ENCODE measurements around the gene PRF1. TPM values are rescaled to one million over a fixed set of nuclear protein-coding genes. Genes with fewer than 3 reads are reported as not detected.
A peak's percentile ranks its signal among the peaks of the same experiment; 100 is the strongest.

The PRF1 gene
- total and polyA plus RNA-seq, 2 donors (not counting 1 experiment from before 2014, with no cell fraction given) = 1.0 to 1.9 TPM

DNA sequence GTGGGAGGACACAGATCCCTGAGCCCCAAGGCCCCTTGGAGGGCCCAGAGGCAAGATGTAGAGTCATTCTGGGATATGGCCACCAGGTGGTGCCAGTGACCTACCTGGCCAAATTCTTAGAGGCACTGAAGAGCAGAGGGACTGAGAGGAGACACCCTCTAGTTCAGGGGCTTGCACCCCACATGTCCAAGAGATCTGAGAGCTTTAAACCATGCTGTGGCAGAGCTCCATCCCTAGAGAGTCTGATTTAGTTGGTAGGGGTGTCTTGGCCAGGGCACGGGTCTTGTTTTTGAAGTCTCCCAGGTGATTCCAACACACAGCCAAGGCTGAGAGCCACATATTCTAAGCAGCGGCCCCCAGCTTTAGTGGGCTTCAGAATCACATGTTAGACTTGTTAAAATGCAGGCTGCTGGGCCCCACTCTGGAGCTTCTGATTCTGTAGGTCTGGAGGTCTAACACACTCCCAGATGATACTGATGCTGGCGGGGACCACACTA lies 52.5 kb downstream of the PRF1 start:
- no peak overlapping the region for H3K9ac ChIP-seq (ENCODE audit: low read length)
- no peak overlapping the region for H3K27ac Mint-ChIP-seq

DNA sequence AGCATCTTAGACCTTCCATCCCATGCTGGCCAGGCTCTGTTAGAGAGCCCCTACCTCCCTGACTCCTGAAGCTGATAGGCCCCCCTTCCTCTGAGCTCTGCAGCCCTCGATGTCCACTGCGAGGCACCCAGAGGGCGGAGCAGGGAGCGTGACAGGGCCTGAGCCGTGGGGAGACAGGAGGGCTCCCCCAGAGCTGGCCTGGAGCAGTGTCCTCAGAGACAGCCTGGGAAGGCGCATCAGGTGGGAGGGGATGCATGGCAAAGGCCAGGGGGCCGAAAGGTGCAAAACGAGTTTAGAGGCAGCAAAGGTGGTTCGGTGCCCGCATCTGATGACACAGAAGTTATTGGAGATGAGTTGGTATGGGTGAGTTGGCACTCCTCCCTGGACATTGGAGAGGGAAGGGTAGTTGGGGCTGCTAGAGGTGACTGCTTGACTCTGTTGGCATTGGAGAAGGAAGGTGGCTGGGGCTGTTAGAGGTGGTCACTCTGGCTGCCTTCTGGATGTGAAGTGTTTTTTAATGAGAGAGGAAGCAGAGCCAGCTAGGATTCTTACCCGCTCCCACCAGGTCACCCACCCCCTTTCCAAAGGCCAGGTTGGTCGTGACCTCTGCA lies 53.1 kb downstream of the PRF1 start:
- peaks cover 0 to 5% of the 10 kb centered on the region in 2 experiments for H3K36me3 ChIP-seq (replicated peaks in 1 of 2; ENCODE audit: control extremely low read depth in 1 of 2, control insufficient read depth in 1 of 2, extremely low read depth in 1 of 2, insufficient read depth in 2 of 2, low read length in 1 of 2)
- ATAC-seq (ENCODE audit: low read depth) = no peak

More for the DNA sequence above, 52.5 kb downstream of the PRF1 start:
- ATAC-seq (ENCODE audit: low read depth) (peak; percentile 70), DNase-seq (peak; percentile 76)
- TF ChIP-seq EZH2 (IDR thresholded peaks at IDR 0.05; ENCODE audit: borderline replicate concordance, insufficient read depth, low read depth, low read length, poor library complexity, severe bottlenecking) = no peak
- TF ChIP-seq, protein P1, sequence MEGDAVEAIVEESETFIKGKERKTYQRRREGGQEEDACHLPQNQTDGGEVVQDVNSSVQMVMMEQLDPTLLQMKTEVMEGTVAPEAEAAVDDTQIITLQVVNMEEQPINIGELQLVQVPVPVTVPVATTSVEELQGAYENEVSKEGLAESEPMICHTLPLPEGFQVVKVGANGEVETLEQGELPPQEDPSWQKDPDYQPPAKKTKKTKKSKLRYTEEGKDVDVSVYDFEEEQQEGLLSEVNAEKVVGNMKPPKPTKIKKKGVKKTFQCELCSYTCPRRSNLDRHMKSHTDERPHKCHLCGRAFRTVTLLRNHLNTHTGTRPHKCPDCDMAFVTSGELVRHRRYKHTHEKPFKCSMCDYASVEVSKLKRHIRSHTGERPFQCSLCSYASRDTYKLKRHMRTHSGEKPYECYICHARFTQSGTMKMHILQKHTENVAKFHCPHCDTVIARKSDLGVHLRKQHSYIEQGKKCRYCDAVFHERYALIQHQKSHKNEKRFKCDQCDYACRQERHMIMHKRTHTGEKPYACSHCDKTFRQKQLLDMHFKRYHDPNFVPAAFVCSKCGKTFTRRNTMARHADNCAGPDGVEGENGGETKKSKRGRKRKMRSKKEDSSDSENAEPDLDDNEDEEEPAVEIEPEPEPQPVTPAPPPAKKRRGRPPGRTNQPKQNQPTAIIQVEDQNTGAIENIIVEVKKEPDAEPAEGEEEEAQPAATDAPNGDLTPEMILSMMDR (IDR thresholded peaks at IDR 0.05) = peak; percentile 95
- H3K9me3 ChIP-seq (ENCODE audit: control extremely low read depth in 1 of 3, control insufficient read depth in 2 of 3, insufficient read depth in 1 of 3, low read length in 2 of 3) = no peaks in the 10 kb centered on the region
- H2AFZ ChIP-seq (ENCODE audit: insufficient read depth, low read depth, low read length, poor library complexity, severe bottlenecking) = no peak overlapping the region
- H3K79me2 ChIP-seq (ENCODE audit: control insufficient read depth, insufficient read depth, low read length) = no peaks in the 10 kb centered on the region
- H3K27ac ChIP-seq (ENCODE audit: low read length in 2 of 2) = no peak overlapping the region
- intact Hi-C loops (cut with micrococcal nuclease) = loop anchor here (10.0 kb wide), 1 partner anchor 265 kb away; the partner anchor contains the start of gene SGPL1
- peaks cover 0 to 5% of the 10 kb centered on the region in 2 experiments for H3K36me3 ChIP-seq (replicated peaks in 1 of 2; ENCODE audit: control extremely low read depth in 1 of 2, control insufficient read depth in 1 of 2, extremely low read depth in 1 of 2, insufficient read depth in 2 of 2, low read length in 1 of 2)
- CTCF ChIA-PET = interaction anchor here (0.6 to 5.9 kb wide), 16 partner anchors 9 to 332 kb away, joined by 3 to 49 read pairs (median 4); no protein-coding TSS in a partner anchor
- POLR2A ChIA-PET = no interaction called here
- H3K27me3 Mint-ChIP-seq = no peaks in the 10 kb centered on the region
- H3K4me3 ChIP-seq (ENCODE audit: control extremely low read depth in 1 of 5, extremely low read depth in 1 of 5, insufficient read depth in 1 of 5, low read depth in 2 of 5, low read length in 4 of 5) = no peak overlapping the region
- H3K4me1 Mint-ChIP-seq = no peaks in the 10 kb centered on the region
- WGBS (ENCODE audit: insufficient coverage) = 100% methylated on average over 2 of the region's 3 CpGs
- no peaks in the 10 kb centered on the region for H3K4me1 ChIP-seq (ENCODE audit: control insufficient read depth in 2 of 2, insufficient read depth in 2 of 2, low read length in 2 of 2)
- H4K20me1 ChIP-seq (ENCODE audit: control insufficient read depth, insufficient read depth, low read length, poor library complexity, severe bottlenecking) = no peaks in the 10 kb centered on the region
- no peaks in the 10 kb centered on the region for H3K27me3 ChIP-seq (replicated peaks in 1 of 4; ENCODE audit: control extremely low read depth in 1 of 4, control insufficient read depth in 3 of 4, insufficient read depth in 4 of 4, low read length in 3 of 4)
- H3K4me3 Mint-ChIP-seq = no peak overlapping the region
- H3K9me3 Mint-ChIP-seq (ENCODE audit: insufficient read depth) = no peaks in the 10 kb centered on the region
- no peak overlapping the region for H3K4me2 ChIP-seq (replicated peaks; ENCODE audit: low read depth, low read length, poor library complexity, severe bottlenecking)

More for the DNA sequence above, 53.1 kb downstream of the PRF1 start:
- no peaks in the 10 kb centered on the region for H3K9me3 Mint-ChIP-seq (ENCODE audit: insufficient read depth)
- Histone ChIP-seq H3K4me3 (ENCODE audit: control extremely low read depth in 1 of 5, extremely low read depth in 1 of 5, insufficient read depth in 1 of 5, low read depth in 2 of 5, low read length in 4 of 5) (no peak overlapping the region), H4K20me1 (ENCODE audit: control insufficient read depth, insufficient read depth, low read length, poor library complexity, severe bottlenecking) (no peaks in the 10 kb centered on the region), H3K79me2 (ENCODE audit: control insufficient read depth, insufficient read depth, low read length) (no peaks in the 10 kb centered on the region), H2AFZ (ENCODE audit: insufficient read depth, low read depth, low read length, poor library complexity, severe bottlenecking) (no peak overlapping the region), H3K4me2 (replicated peaks; ENCODE audit: low read depth, low read length, poor library complexity, severe bottlenecking) (no peak overlapping the region), H3K27me3 (replicated peaks in 1 of 4; ENCODE audit: control extremely low read depth in 1 of 4, control insufficient read depth in 3 of 4, insufficient read depth in 4 of 4, low read length in 3 of 4) (no peaks in the 10 kb centered on the region), H3K27ac (ENCODE audit: low read length in 2 of 2) (no peak overlapping the region), H3K4me1 (ENCODE audit: control insufficient read depth in 2 of 2, insufficient read depth in 2 of 2, low read length in 2 of 2) (no peaks in the 10 kb centered on the region), H3K9me3 (ENCODE audit: control extremely low read depth in 1 of 3, control insufficient read depth in 2 of 3, insufficient read depth in 1 of 3, low read length in 2 of 3) (no peaks in the 10 kb centered on the region), H3K9ac (ENCODE audit: low read length) (no peak overlapping the region)
- ChIA-PET POLR2A (no interaction called here), CTCF (interaction anchor here (0.6 to 5.9 kb wide), 22 partner anchors 9 to 1159 kb away, joined by 3 to 49 read pairs (median 3); no protein-coding TSS in a partner anchor)
- H3K27ac Mint-ChIP-seq = peak overlapping the region; percentile 53
- H3K27me3 Mint-ChIP-seq = no peaks in the 10 kb centered on the region
- TF ChIP-seq EZH2 (IDR thresholded peaks at IDR 0.05; ENCODE audit: borderline replicate concordance, insufficient read depth, low read depth, low read length, poor library complexity, severe bottlenecking) = no peak
- TF ChIP-seq, protein P1 (IDR thresholded peaks at IDR 0.05) = no peak
- intact Hi-C loops (cut with micrococcal nuclease) = no loop called here
- no peak for DNase-seq
- no peaks in the 10 kb centered on the region for H3K4me1 Mint-ChIP-seq
- 87% methylated on average over 12 of the region's 12 CpGs for WGBS (ENCODE audit: insufficient coverage)
- H3K4me3 Mint-ChIP-seq = no peak overlapping the region
